SW480 (cell line): ENCODE results near the gene SND1.
A peak's percentile ranks its signal among the peaks of the same experiment; 100 is the strongest.

Source experiments
- DNase-seq: peaks from one replicate; pipeline ENCODE4 v3.0.0-alpha.2; 2016; ENCODE audit warnings: low spot score

Gene SND1

GRCh38 chr7:127683776-127684681 lies 32.0 kb downstream of the SND1 start:
- DNase-seq: no peak

- no peak for DNase-seq
Observed at GRCh38 chr7:127689194-127689772, 37.3 kb downstream of the SND1 start.

- DNase-seq: no peak
Observed at GRCh38 chr7:127690337-127690736, 38.3 kb downstream of the SND1 start.

- DNase-seq: no peak
Observed at GRCh38 chr7:127690806-127691205, 38.8 kb downstream of the SND1 start.

GRCh38 chr7:127692200-127692599 lies 40.2 kb downstream of the SND1 start:
- no peak for DNase-seq

- no peak for DNase-seq
Observed at GRCh38 chr7:127699853-127700252, 47.9 kb downstream of the SND1 start.

- DNase-seq: no peak
Observed at GRCh38 chr7:127702052-127702652, 50.2 kb downstream of the SND1 start.

GRCh38 chr7:127702938-127703337 lies 50.9 kb downstream of the SND1 start:
- DNase-seq: no peak

GRCh38 chr7:127704211-127704610 lies 52.2 kb downstream of the SND1 start:
- DNase-seq: no peak

- no peak for DNase-seq
Observed at GRCh38 chr7:127705461-127705959, 53.5 kb downstream of the SND1 start.

- DNase-seq: no peak
Observed at GRCh38 chr7:127706766-127707165, 54.8 kb downstream of the SND1 start.

- DNase-seq: no peak
Observed at GRCh38 chr7:127708201-127708600, 56.2 kb downstream of the SND1 start.

- peak; percentile 53 for DNase-seq
Observed at GRCh38 chr7:127708788-127709187, 56.8 kb downstream of the SND1 start.

GRCh38 chr7:127710635-127711034 lies 58.6 kb downstream of the SND1 start:
- DNase-seq: no peak

- DNase-seq: no peak
Observed at GRCh38 chr7:127711872-127712271, 59.9 kb downstream of the SND1 start.

- no peak for DNase-seq
Observed at GRCh38 chr7:127713006-127713405, 61.0 kb downstream of the SND1 start.

- no peak for DNase-seq
Observed at GRCh38 chr7:127713758-127714157, 61.8 kb downstream of the SND1 start.

- DNase-seq: no peak
Observed at GRCh38 chr7:127715272-127715671, 63.3 kb downstream of the SND1 start.

GRCh38 chr7:127715901-127716300 lies 63.9 kb downstream of the SND1 start:
- no peak for DNase-seq

GRCh38 chr7:127717502-127718339 lies 65.7 kb downstream of the SND1 start:
- no peak for DNase-seq

GRCh38 chr7:127718340-127718679 lies 66.3 kb downstream of the SND1 start:
- DNase-seq: no peak

GRCh38 chr7:127726476-127726875 lies 74.5 kb downstream of the SND1 start:
- DNase-seq: no peak
